Trophoblast cell (in vitro differentiated cells and primary cell): ENCODE results near the gene TTYH1.
"Not testable (repeated sequence)": the region's sequence is repeated elsewhere in the genome, so short reads cannot be mapped to it uniquely, and the experiment has no call there.

Experiments
- DNase-seq, 2 donors: peaks; one replicate each; pipeline ENCODE4 v3.0.0-alpha.2; 2016
- H2AFZ ChIP-seq: 2 replicates; pipeline ENCODE4 v1.6.1; 2013; ENCODE audit warnings: low read length, moderate library complexity, mild to moderate bottlenecking; ENCODE audit not compliant: insufficient read depth, poor library complexity
- H2AK5ac ChIP-seq: 2 replicates; pipeline ENCODE4 v1.6.1; 2013; ENCODE audit warnings: mild to moderate bottlenecking, low read length
- H2BK120ac ChIP-seq: 2 replicates; pipeline ENCODE4 v1.6.1; 2013; ENCODE audit warnings: low read length, mild to moderate bottlenecking, moderate library complexity; ENCODE audit not compliant: insufficient read depth, poor library complexity
- H2BK12ac ChIP-seq: 2 replicates; pipeline ENCODE4 v1.6.1; 2013; ENCODE audit warnings: mild to moderate bottlenecking, low read length, moderate library complexity
- H2BK5ac ChIP-seq: 2 replicates; pipeline ENCODE4 v1.6.1; 2013; ENCODE audit warnings: low read length, low read depth, moderate library complexity, mild to moderate bottlenecking; ENCODE audit not compliant: poor library complexity
- H3K14ac ChIP-seq: 2 replicates; pipeline ENCODE4 v1.6.1; 2013; ENCODE audit warnings: mild to moderate bottlenecking, low read length
- H3K18ac ChIP-seq: 2 replicates; pipeline ENCODE4 v1.6.1; 2013; ENCODE audit warnings: mild to moderate bottlenecking, low read length
- H3K23ac ChIP-seq: 2 replicates; pipeline ENCODE4 v1.6.1; 2013; ENCODE audit warnings: low read length
- H3K27ac ChIP-seq: 2 replicates; pipeline ENCODE4 v1.5.1; 2013; ENCODE audit warnings: low read depth, mild to moderate bottlenecking, inconsistent platforms, low read length, moderate library complexity
- H3K27me3 ChIP-seq: 2 replicates; pipeline ENCODE4 v1.6.1; 2013; ENCODE audit warnings: inconsistent platforms, mild to moderate bottlenecking, low read length, moderate library complexity; ENCODE audit not compliant: insufficient read depth
- H3K36me3 ChIP-seq, 2 experiments: 1 replicate in 1 of 2; 2 replicates in 1 of 2; pipeline ENCODE4 v1.6.1; 2013; ENCODE audit warnings: low read length in 2 of 2, mild to moderate bottlenecking in 2 of 2, moderate library complexity in 1 of 2; ENCODE audit not compliant: insufficient read depth in 2 of 2, control insufficient read depth in 1 of 2
- H3K4ac ChIP-seq: 2 replicates; pipeline ENCODE4 v1.6.1; 2013; ENCODE audit warnings: low read depth, mild to moderate bottlenecking, low read length, moderate library complexity
- H3K4me1 ChIP-seq, 2 experiments: 1 replicate in 1 of 2; 2 replicates in 1 of 2; pipeline ENCODE4 v1.6.1; 2013; ENCODE audit warnings: low read length in 2 of 2, mild to moderate bottlenecking in 2 of 2, moderate library complexity in 1 of 2; ENCODE audit not compliant: insufficient read depth in 2 of 2, control insufficient read depth in 1 of 2
- H3K4me2 ChIP-seq: 2 replicates; pipeline ENCODE4 v1.6.1; 2013; ENCODE audit warnings: inconsistent platforms, mild to moderate bottlenecking, low read length, moderate library complexity
- H3K4me3 ChIP-seq: 2 replicates; pipeline ENCODE4 v1.5.1; 2013; ENCODE audit warnings: mild to moderate bottlenecking, low read depth, low read length, inconsistent platforms
- H3K79me1 ChIP-seq: one replicate; pipeline ENCODE4 v1.6.1; 2013; ENCODE audit warnings: low read length
- H3K79me2 ChIP-seq: 2 replicates; pipeline ENCODE4 v1.6.1; 2013; ENCODE audit warnings: low read length, mild to moderate bottlenecking; ENCODE audit not compliant: control insufficient read depth, insufficient read depth, poor library complexity
- H3K9ac ChIP-seq: 2 replicates; pipeline ENCODE4 v1.6.1; 2013; ENCODE audit warnings: mild to moderate bottlenecking, low read length
- H3K9me3 ChIP-seq: 2 replicates; pipeline ENCODE4 v1.6.1; 2013; ENCODE audit warnings: low read depth, mild to moderate bottlenecking, control low read depth, inconsistent platforms, low read length; ENCODE audit not compliant: insufficient read depth
- H4K12ac ChIP-seq: 2 replicates; pipeline ENCODE4 v1.6.1; 2013; ENCODE audit warnings: low read depth, mild to moderate bottlenecking, low read length, moderate library complexity
- H4K8ac ChIP-seq: 2 replicates; pipeline ENCODE4 v1.6.1; 2013; ENCODE audit warnings: low read depth, mild to moderate bottlenecking, low read length, moderate library complexity
- H4K91ac ChIP-seq: one replicate; pipeline ENCODE4 v1.6.1; 2013; ENCODE audit warnings: low read depth, mild to moderate bottlenecking, low read length, moderate library complexity
- WGBS: extraction: QIAGEN DNeasy Blood & Tissue Kit; methylation state at CpG from one replicate; pipeline ENCODE4 v1.1.7; 2013; ENCODE audit warnings: missing lambda C conversion rate; ENCODE audit not compliant: insufficient read length, insufficient coverage; ENCODE audit errors: extremely low coverage; 5-methylcytosine and 5-hydroxymethylcytosine counted together

Gene TTYH1

DNA sequence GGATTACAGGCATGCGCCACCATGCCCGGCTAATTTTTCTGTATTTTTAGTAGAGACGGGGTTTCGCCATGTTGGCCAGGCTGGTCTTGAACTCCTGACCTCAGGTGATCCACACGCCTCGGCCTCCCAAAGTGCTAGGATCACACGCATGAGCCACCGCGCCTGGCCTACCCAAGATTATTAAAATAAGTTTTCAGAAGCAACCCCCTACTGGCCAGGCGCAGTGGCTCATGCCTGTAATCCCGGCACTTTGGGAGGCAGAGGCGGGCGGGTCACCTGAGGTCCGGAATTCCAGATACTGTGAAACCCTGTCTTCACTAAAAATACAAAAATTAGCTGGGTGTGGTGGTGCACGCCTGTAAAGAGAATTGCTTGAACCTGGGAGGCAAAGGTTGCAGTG, 31.1 kb downstream of the TTYH1 start:
- H3K14ac ChIP-seq, H3K18ac ChIP-seq, H2BK5ac ChIP-seq, H3K23ac ChIP-seq, H3K4me3 ChIP-seq, H2AFZ ChIP-seq, H4K8ac ChIP-seq, H3K4me1 ChIP-seq, H3K4ac ChIP-seq, H3K27me3 ChIP-seq, H3K4me2 ChIP-seq, H2AK5ac ChIP-seq, H2BK120ac ChIP-seq, H4K12ac ChIP-seq, H2BK12ac ChIP-seq, H4K91ac ChIP-seq, DNase-seq, H3K9me3 ChIP-seq, H3K9ac ChIP-seq, H3K27ac ChIP-seq: not testable (repeated sequence)
- WGBS, result no CpG with 5 or more reads among the region's 15 CpGs
- Histone ChIP-seq H3K79me2 (peaks cover 22% of the 10 kb centered on the region), H3K79me1 (peaks cover 12% of the 10 kb centered on the region), H3K36me3 (peaks cover 10 to 14% of the 10 kb centered on the region in 2 experiments)

DNA sequence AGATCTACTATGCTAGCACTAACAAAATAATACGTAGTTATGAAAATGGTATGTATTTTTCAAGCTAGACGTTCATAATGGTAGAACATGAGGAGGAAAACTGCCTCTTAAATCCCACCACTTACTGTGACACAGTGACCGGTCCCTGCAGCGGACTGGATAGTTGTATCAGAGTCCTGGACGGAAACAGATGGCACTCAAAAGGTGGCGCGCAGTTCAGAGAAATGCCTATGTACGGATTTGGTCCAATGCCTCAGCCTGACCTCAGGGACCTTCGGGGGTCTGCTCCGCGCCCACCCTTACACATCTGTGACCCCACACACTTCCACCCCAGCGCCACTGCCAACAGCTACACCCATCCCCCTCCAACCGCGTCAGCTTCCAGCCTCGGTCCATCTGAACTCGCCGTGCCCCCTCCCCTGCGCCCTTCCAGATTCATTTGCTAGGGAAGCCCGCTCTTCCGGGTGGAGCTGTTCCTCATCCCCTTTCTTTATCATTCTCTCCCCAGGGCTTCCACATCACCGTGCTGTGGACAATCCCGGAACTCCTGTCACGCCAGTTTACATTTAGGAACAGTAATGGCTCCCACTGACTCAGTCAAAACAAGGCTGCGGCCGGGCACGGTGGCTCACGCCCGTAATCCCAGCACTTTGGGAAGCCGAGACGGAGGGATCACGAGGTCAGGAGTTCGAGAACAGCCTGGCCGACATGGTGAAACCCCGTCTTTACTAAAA, 32.9 kb downstream of the TTYH1 start:
- H3K4ac ChIP-seq, result peak overlapping the region; percentile 5
- H4K8ac ChIP-seq, result peak overlapping the region; percentile 52
- peaks cover 3 to 7% of the 10 kb centered on the region in 2 experiments for H3K4me1 ChIP-seq
- H3K23ac ChIP-seq, result no peak overlapping the region
- no peaks in the 10 kb centered on the region for H3K9me3 ChIP-seq
- peak overlapping the region; percentile 44 for H3K27ac ChIP-seq
- no peak overlapping the region for H2AK5ac ChIP-seq
- peak overlapping the region; percentile 52 for H3K14ac ChIP-seq
- no peak overlapping the region for H2BK12ac ChIP-seq
- peak overlapping the region; percentile 89 for H3K4me3 ChIP-seq
- H3K36me3 ChIP-seq, result peaks cover 23 to 27% of the 10 kb centered on the region in 2 experiments
- peaks cover 12% of the 10 kb centered on the region for H3K79me1 ChIP-seq
- H3K4me2 ChIP-seq, result peak overlapping the region; percentile 87
- DNase-seq, result peak; percentile 77 to 82
- H2AFZ ChIP-seq, result peak overlapping the region; percentile 9
- H3K79me2 ChIP-seq, result peaks cover 22% of the 10 kb centered on the region
- peak overlapping the region; percentile 87 for H3K9ac ChIP-seq
- peak overlapping the region; percentile 34 for H3K18ac ChIP-seq
- no CpG with 5 or more reads among the region's 34 CpGs for WGBS
- H4K91ac ChIP-seq, result peak overlapping the region; percentile 48
- no peaks in the 10 kb centered on the region for H3K27me3 ChIP-seq
- no peak overlapping the region for H2BK5ac ChIP-seq
- H2BK120ac ChIP-seq, result peak overlapping the region; percentile 7
- peak overlapping the region; percentile 6 for H4K12ac ChIP-seq

DNA sequence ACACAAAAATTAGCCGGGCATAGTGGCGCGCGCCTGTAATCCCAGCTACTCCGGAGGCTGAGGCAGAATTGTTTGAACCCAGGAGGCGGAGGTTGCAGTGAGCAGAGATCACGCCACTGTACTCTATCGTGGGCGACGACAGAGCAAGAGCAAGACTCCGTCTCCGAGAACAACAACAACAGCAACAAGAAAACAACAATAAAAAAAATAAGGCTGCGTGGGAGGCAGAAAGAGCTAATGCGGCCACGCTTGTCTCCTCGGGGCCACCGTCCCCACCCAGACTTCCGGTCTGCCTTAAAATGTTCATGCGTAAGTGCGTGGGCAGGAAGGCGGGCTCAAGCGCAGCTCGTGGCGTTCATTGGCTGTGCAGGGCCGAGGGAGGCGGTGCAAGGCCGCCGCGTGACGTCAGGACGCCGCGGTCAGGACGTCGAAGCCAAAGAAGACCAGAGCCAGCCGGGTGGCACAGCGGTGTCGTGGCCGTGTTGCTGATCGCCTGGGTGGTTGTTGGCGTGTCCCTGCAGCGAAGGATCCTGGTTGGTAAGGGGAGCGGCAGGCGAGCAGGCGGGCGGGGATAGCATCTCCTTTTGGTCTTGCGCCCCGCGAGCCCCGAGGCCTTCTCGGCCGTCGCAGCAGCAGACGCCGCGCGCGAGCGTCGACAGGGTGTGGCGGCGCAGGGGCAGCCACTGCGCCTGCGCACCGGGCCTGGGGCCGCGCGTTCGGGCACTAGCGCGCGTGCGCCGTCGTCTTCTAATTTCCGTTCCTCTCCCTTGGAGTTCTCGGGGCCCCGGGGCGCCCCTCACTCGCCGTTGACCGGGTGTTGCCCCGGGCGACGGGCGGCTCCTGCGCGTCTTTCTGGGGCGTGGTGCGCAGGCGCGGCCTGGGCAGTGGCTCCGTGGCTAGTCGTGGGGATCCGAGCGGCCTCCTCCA, 33.8 kb downstream of the TTYH1 start, which contains the start of gene LENG8:
TSS of gene LENG8 (plus strand) at position 426 of the 927 bp plus-strand sequence. CDS start 2,146 bp downstream, outside the sequence.
- Histone ChIP-seq H3K9ac (peak within 1 kb of the TSS; percentile 93), H3K4me3 (peak within 1 kb of the TSS; percentile 89), H2AK5ac (peak within 1 kb of the TSS; percentile 55), H4K91ac (peak within 1 kb of the TSS; percentile 96), H2BK120ac (peak within 1 kb of the TSS; percentile 73), H4K12ac (peak within 1 kb of the TSS; percentile 91), H3K4ac (peak within 1 kb of the TSS; percentile 99), H3K79me2 (peaks cover 22% of the 10 kb centered on the region), H3K14ac (peak within 1 kb of the TSS; percentile 91), H3K27me3 (no peaks in the 10 kb centered on the region), H2BK5ac (peak within 1 kb of the TSS; percentile 91), H3K79me1 (peaks cover 12% of the 10 kb centered on the region), H3K9me3 (no peaks in the 10 kb centered on the region), H3K4me2 (peak within 1 kb of the TSS; percentile 91), H3K18ac (peak within 1 kb of the TSS; percentile 84), H4K8ac (peak within 1 kb of the TSS; percentile 92), H2BK12ac (no peak within 1 kb of the TSS), H2AFZ (peak within 1 kb of the TSS; percentile 92), H3K36me3 (peaks cover 31 to 35% of the 10 kb centered on the region in 2 experiments), H3K4me1 (peaks cover 3 to 7% of the 10 kb centered on the region in 2 experiments), H3K27ac (peak within 1 kb of the TSS; percentile 91), H3K23ac (no peak within 1 kb of the TSS)
- DNase-seq, result peak; percentile 98 to 99
- WGBS, result no CpG with 5 or more reads among the region's 96 CpGs

DNA sequence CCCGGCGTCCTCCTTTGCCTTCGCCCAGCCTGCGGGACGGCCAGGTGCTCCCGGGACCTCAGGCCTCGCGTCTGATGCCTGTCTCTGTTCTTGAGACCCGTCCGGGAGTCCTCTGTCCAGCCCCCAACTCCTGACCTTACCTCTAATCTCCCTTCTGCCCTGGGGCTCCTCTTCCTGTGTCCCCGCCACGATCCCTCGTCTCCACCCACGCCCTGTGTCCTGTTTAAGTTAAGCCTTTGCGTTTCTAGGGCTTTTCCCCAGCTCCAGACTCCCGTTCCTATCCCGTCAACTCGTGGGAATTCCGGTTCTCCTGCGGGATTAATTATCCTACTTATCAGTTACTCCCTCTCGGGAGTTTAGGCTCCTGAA, 34.4 kb downstream of the TTYH1 start:
- H4K12ac ChIP-seq, result peak overlapping the region; percentile 73
- peak; percentile 39 to 46 for DNase-seq
- H3K4ac ChIP-seq, result peak overlapping the region; percentile 99
- peak overlapping the region; percentile 70 for H3K18ac ChIP-seq
- no peak overlapping the region for H3K23ac ChIP-seq
- H3K27me3 ChIP-seq, result no peaks in the 10 kb centered on the region
- H4K8ac ChIP-seq, result peak overlapping the region; percentile 70
- H3K4me1 ChIP-seq, result peaks cover 3 to 7% of the 10 kb centered on the region in 2 experiments
- H3K9ac ChIP-seq, result peak overlapping the region; percentile 93
- H2AK5ac ChIP-seq, result peak overlapping the region; percentile 55
- H3K9me3 ChIP-seq, result no peaks in the 10 kb centered on the region
- peaks cover 36 to 40% of the 10 kb centered on the region in 2 experiments for H3K36me3 ChIP-seq
- H4K91ac ChIP-seq, result peak overlapping the region; percentile 96
- H3K4me2 ChIP-seq, result peak overlapping the region; percentile 91
- H2BK120ac ChIP-seq, result peak overlapping the region; percentile 73
- peak overlapping the region; percentile 90 for H3K14ac ChIP-seq
- no peak overlapping the region for H2BK12ac ChIP-seq
- peaks cover 22% of the 10 kb centered on the region for H3K79me2 ChIP-seq
- peak overlapping the region; percentile 82 for H2AFZ ChIP-seq
- peak overlapping the region; percentile 91 for H3K27ac ChIP-seq
- WGBS, result no CpG with 5 or more reads among the region's 21 CpGs
- H2BK5ac ChIP-seq, result peak overlapping the region; percentile 62
- peaks cover 12% of the 10 kb centered on the region for H3K79me1 ChIP-seq
- peak overlapping the region; percentile 85 for H3K4me3 ChIP-seq
